OCI-LY1 (cell line): ENCODE results near the gene ST3GAL4.

Experiments
- CTCF ChIP-seq: fragments of 200-600 bp; sonication (generic), shearing (Covaris generic); IDR thresholded peaks from 2 replicates; pipeline ENCODE4 v1.5.1; 2017; ENCODE audit warnings: mild to moderate bottlenecking, antibody characterized with exemption, low read length, moderate library complexity, mixed read lengths
- EZH2 ChIP-seq: fragments of 200-600 bp; sonication (generic), shearing (Covaris generic); IDR thresholded peaks from 2 replicates; pipeline ENCODE4 v1.8.0; 2017; ENCODE audit warnings: borderline replicate concordance, mixed run types, mild to moderate bottlenecking, antibody characterized with exemption, low read length, moderate library complexity, mixed read lengths

GRCh38 chr11:126414615-126415014 is 59.1 kb downstream of the ST3GAL4 start:
- TF ChIP-seq CTCF (no peak), EZH2 (no peak)
